GM12878 (cell line): ENCODE data around the gene GFM2. TPM values are rescaled to one million over a fixed set of nuclear protein-coding genes. Genes with fewer than 3 reads are reported as not detected.

Experiments
- ATAC-seq: fragments of 200-7000 bp; cut with Tn5 transposase; 3 replicates; pipeline ENCODE4 v1.9.1; 2020; ENCODE audit warnings: mild to moderate bottlenecking, moderate library complexity
- BruUV-seq: library from RNA; stranded (reverse); fragments of 400-500 nt; replicated peaks from 2 replicates; lab custom pipeline; 2021; lab: Mats Ljungman, UMichigan
- CTCF ChIA-PET: fragments of 300-600 bp; sonication (Branson Sonifier 250); formaldehyde crosslinking; extraction: SDS; loops from one replicate; lab custom pipeline; 2021; ENCODE audit warnings: inconsistent platforms; lab: Yijun Ruan, JAX
- POLR2A ChIA-PET: fragments of 350-600 bp; formaldehyde crosslinking; extraction: SDS; loops from one replicate; lab custom pipeline; 2021; ENCODE audit warnings: inconsistent platforms; lab: Charles Lee
- RAD21 ChIA-PET: fragments of 300-600 bp; sonication (Branson Sonifier 250); formaldehyde crosslinking; loops from one replicate; lab custom pipeline; 2023; ENCODE audit warnings: antibody characterized with exemption; ENCODE audit not compliant: unreplicated experiment; lab: Charles Lee
- SMC1A ChIA-PET: fragments of 300-600 bp; sonication (Branson Sonifier 250); formaldehyde crosslinking; loops from one replicate; lab custom pipeline; 2023; ENCODE audit not compliant: unreplicated experiment, uncharacterized antibody; lab: Charles Lee
- DNase-seq: peaks from one replicate; pipeline ENCODE4 v3.0.0-alpha.2; 2011; ENCODE audit warnings: low read depth, low spot score
- FAIRE-seq: peaks from 3 replicates; lab custom pipeline; 2011; peaks lifted over from hg19 to GRCh38; lab: Jason Lieb, UNC
- H2AFZ ChIP-seq: 2 replicates; pipeline ENCODE4 v1.6.0; 2011; ENCODE audit warnings: low read depth, low read length, control low read depth; ENCODE audit not compliant: control insufficient read depth
- H3K27ac ChIP-seq: 2 replicates; pipeline ENCODE4 v1.5.1; 2011; ENCODE audit warnings: control low read depth; ENCODE audit not compliant: control insufficient read depth, insufficient read depth
- H3K27me3 ChIP-seq, 2 experiments: replicated peaks in 1 of 2; 2 replicates each; pipeline versions ENCODE4 v1.6.0 to v1.6.1; 2011; ENCODE audit warnings: low read length in 1 of 2; ENCODE audit not compliant: control insufficient read depth in 2 of 2, insufficient read depth in 2 of 2
- H3K36me3 ChIP-seq, 2 experiments: 2 replicates each; pipeline ENCODE4 v1.5.1; 2011; ENCODE audit warnings: low read length in 1 of 2; ENCODE audit not compliant: control insufficient read depth in 2 of 2, insufficient read depth in 2 of 2
- H3K4me1 ChIP-seq: 2 replicates; pipeline ENCODE4 v1.6.1; 2011; ENCODE audit warnings: mild to moderate bottlenecking, low read length, moderate library complexity, mixed read lengths; ENCODE audit not compliant: control insufficient read depth, insufficient read depth
- H3K4me2 ChIP-seq: 2 replicates; pipeline ENCODE4 v1.6.0; 2011; ENCODE audit warnings: control low read depth; ENCODE audit not compliant: control insufficient read depth, insufficient read depth
- H3K4me3 ChIP-seq: fragments of 200-600 bp; sonication (generic); 2 replicates; pipeline ENCODE4 v1.5.1; 2016
- H3K79me2 ChIP-seq: 2 replicates; pipeline ENCODE4 v1.6.0; 2011; ENCODE audit warnings: low read length; ENCODE audit not compliant: control insufficient read depth, insufficient read depth
- H3K9ac ChIP-seq: 2 replicates; pipeline ENCODE4 v1.8.0; 2011; ENCODE audit warnings: low read length, control low read depth, mixed read lengths; ENCODE audit not compliant: control insufficient read depth, insufficient read depth
- H3K9me3 ChIP-seq: replicated peaks from 3 replicates; pipeline ENCODE4 v1.5.1; 2011; ENCODE audit warnings: mild to moderate bottlenecking, low read length; ENCODE audit not compliant: control insufficient read depth, insufficient read depth
- H4K20me1 ChIP-seq: 2 replicates; pipeline ENCODE4 v1.6.0; 2011; ENCODE audit not compliant: control insufficient read depth, insufficient read depth
- ATF7 ChIP-seq: fragments of 450-650 bp; IDR thresholded peaks from 2 replicates; pipeline ENCODE4 v1.6.1; 2016; ENCODE audit warnings: low read depth, mild to moderate bottlenecking
- BACH1 ChIP-seq: fragments of 450-650 bp; IDR thresholded peaks from 2 replicates; pipeline ENCODE4 v1.6.1; 2017; ENCODE audit warnings: mild to moderate bottlenecking, borderline replicate concordance
- BCL11A ChIP-seq: IDR thresholded peaks from 2 replicates; pipeline ENCODE4 v1.6.1; 2011; ENCODE audit warnings: low read depth, low read length
- BMI1 ChIP-seq: fragments of 450-650 bp; IDR thresholded peaks from 2 replicates; pipeline ENCODE4 v1.6.1; 2016; ENCODE audit warnings: mild to moderate bottlenecking, moderate library complexity, borderline replicate concordance
- CBFB ChIP-seq: IDR thresholded peaks from 2 replicates; pipeline ENCODE4 v1.6.1; 2016; ENCODE audit warnings: antibody characterized with exemption, low read depth
- CREM ChIP-seq: IDR thresholded peaks from 2 replicates; pipeline ENCODE4 v1.6.1; 2014; ENCODE audit warnings: antibody characterized with exemption, low read depth
- IKZF1 ChIP-seq: fragments of 450-650 bp; conservative IDR thresholded peaks from 2 replicates; pipeline ENCODE4 v1.6.1; 2017; ENCODE audit warnings: antibody characterized with exemption, mild to moderate bottlenecking
- KAT2A ChIP-seq: conservative IDR thresholded peaks from 2 replicates; pipeline ENCODE4 v1.6.1; 2011; ENCODE audit warnings: low read depth, low read length; ENCODE audit not compliant: control insufficient read depth
- MEF2A ChIP-seq: IDR thresholded peaks from 2 replicates; pipeline ENCODE4 v1.6.1; 2011; ENCODE audit warnings: low read depth, mild to moderate bottlenecking, low read length, moderate library complexity; ENCODE audit not compliant: insufficient read depth
- NBN ChIP-seq: fragments of 450-650 bp; IDR thresholded peaks from 2 replicates; pipeline ENCODE4 v1.6.1; 2016
- NFYA ChIP-seq: IDR thresholded peaks from 2 replicates; pipeline ENCODE4 v1.6.1; 2011; ENCODE audit warnings: low read depth, mild to moderate bottlenecking, low read length, improper control_type of control experiment, borderline replicate concordance
- NRF1 ChIP-seq: conservative IDR thresholded peaks from 2 replicates; pipeline ENCODE4 v1.6.1; 2011; ENCODE audit warnings: mild to moderate bottlenecking, low read depth, low read length, improper control_type of control experiment
- SREBF2 ChIP-seq: IDR thresholded peaks from 2 replicates; pipeline ENCODE4 v1.6.1; 2012; ENCODE audit warnings: mild to moderate bottlenecking, low read length
- WRNIP1 ChIP-seq: IDR thresholded peaks from 2 replicates; pipeline ENCODE4 v1.6.1; 2011; ENCODE audit warnings: low read depth, low read length, improper control_type of control experiment, borderline replicate concordance
- YBX1 ChIP-seq: fragments of 450-650 bp; IDR thresholded peaks from 2 replicates; pipeline ENCODE4 v1.6.1; 2016; ENCODE audit warnings: antibody characterized with exemption
- ZNF207 ChIP-seq: fragments of 450-650 bp; IDR thresholded peaks from 2 replicates; pipeline ENCODE4 v1.6.1; 2014; ENCODE audit warnings: antibody characterized with exemption, mild to moderate bottlenecking, borderline replicate concordance
- WGBS: methylation state at CpG from one replicate; pipeline ENCODE4 v1.1.6; 2016; ENCODE audit warnings: low lambda C conversion rate; ENCODE audit not compliant: insufficient replicate concordance, insufficient coverage; ENCODE audit errors: missing lambda C conversion rate; 5-methylcytosine and 5-hydroxymethylcytosine counted together
- in situ Hi-C: fragments of 300-500 bp; cut with MboI; formaldehyde crosslinking; loops from 9 replicates; pipeline ENCODE4 v1.14.3; 2018; ENCODE audit warnings: mixed read lengths
- intact Hi-C: fragments of 100-400 bp; cut with micrococcal nuclease; formaldehyde crosslinking; loops from one replicate; pipeline ENCODE4 v1.14.2; 2022; ENCODE audit not compliant: unreplicated experiment
- polyA plus RNA-seq, 11 experiments: library from polyadenylated mRNA; depleted of rRNA in 4 of 11; unstranded in 6 of 11; stranded (reverse) in 5 of 11; fragments of >200 nt; fragmentation: Nextera tagmentation in 4 of 11; fragmentation: Illumina TruSeq in 1 of 11; extraction: Ambion mirVana in 4 of 11; extraction: Trizol in 1 of 11; gene quantifications; 1 replicate in 1 of 11; 2 replicates in 10 of 11; pipeline versions ENCODE4 v1.2.1 to v1.2.3, GENCODE V29; 2011 to 2016; ENCODE audit warnings: inconsistent platforms in 2 of 11, missing spikeins in 2 of 11, low read depth in 1 of 11
- total RNA-seq, 4 experiments: library from RNA; depleted of rRNA in 3 of 4; stranded (reverse); fragments of >200 nt in 3 of 4; fragmentation: Illumina TruSeq in 1 of 4; extraction: Trizol in 1 of 4; gene quantifications; 2 replicates each; pipeline versions ENCODE4 v1.2.1 to v1.2.3, GENCODE V29; 2013 to 2021
- TF ChIP-seq, protein P1 (sequence below): IDR thresholded peaks from 2 replicates; pipeline ENCODE4 v1.6.1; 2011; ENCODE audit warnings: borderline replicate concordance, low read depth, mild to moderate bottlenecking, moderate library complexity, low read length; ENCODE audit not compliant: insufficient read depth, poor library complexity, severe bottlenecking
- TF ChIP-seq, protein P2 (sequence below): IDR thresholded peaks from 2 replicates; pipeline ENCODE4 v1.6.1; 2011; ENCODE audit warnings: mild to moderate bottlenecking, low read depth, low read length, moderate library complexity; ENCODE audit not compliant: insufficient replicate concordance

GFM2 gene
- total and polyA plus RNA-seq, 10 of the 15 experiments (the other 5 are each of a cell fraction or from before 2014, with no cell fraction given), result 19.9 to 51.3 (median 32.7) TPM

DNA sequence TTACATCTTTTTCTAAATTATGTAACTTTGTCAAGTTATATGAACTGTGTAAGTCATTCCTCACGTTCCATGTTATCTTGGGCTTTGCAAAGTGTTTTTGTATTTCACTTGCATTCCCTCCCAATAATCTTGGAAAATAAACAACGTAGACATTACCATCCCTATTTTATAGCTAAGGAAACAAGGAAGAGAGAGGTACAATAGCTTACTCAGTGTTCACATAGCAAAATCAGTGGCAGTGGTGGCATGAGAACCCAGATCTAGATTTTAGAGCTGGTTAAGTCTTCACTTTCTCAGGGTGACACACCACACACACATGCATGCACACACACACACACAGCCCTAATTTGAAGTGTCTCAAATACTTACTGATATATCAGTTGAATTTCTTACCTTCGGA lies 34.3 kb upstream of the GFM2 start (continued):
- TF ChIP-seq IKZF1 (no peak), MEF2A (no peak), BMI1 (no peak), SREBF2 (no peak), BCL11A (no peak), BACH1 (no peak), ATF7 (no peak), NFYA (no peak), NRF1 (no peak), YBX1 (no peak), CREM (no peak)
- TF ChIP-seq, protein P1, sequence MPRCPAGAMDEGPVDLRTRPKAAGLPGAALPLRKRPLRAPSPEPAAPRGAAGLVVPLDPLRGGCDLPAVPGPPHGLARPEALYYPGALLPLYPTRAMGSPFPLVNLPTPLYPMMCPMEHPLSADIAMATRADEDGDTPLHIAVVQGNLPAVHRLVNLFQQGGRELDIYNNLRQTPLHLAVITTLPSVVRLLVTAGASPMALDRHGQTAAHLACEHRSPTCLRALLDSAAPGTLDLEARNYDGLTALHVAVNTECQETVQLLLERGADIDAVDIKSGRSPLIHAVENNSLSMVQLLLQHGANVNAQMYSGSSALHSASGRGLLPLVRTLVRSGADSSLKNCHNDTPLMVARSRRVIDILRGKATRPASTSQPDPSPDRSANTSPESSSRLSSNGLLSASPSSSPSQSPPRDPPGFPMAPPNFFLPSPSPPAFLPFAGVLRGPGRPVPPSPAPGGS, result no peak

DNA sequence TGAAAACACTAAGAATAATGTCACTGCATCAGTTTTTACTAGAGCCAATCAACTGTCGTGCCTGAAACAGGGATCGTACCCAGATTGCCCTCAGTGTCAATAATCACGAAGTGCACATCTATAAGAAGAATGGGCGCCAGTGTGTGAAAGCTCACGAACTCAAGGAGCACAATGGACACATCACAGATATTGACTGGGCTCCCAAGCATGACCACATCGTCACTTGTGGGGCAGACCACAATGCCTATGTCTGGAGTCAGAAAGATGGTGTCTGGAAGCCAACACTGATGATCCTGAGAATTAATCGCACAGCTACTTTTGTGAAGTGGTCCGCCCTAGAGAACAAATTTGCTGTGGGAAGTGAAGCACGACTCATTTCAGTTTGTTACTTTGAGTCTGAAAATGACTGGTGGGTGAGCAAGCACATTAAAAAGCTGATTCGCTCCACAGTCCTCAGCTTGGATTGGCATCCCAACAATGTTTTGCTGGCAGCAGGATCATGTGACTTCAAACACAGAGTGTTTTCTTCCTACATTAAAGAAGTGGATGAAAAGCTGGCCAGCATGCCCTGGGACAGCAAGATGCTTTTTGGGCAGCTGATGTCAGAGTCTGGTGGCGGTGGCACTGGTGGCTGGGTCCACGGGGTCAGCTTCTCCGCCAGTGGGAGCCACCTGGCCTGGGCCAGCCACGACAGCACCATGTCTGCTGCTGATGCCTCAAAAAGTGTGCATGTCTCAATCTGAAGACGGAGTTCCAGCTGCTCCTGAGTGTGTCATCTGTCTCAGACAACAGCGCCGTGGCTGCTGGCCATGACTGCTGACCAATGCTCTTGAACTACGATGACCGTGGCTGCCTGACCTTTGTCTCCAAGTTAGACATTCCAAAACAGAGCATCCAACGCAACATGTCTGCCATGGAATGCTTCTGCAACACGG lies 32.3 kb upstream of the GFM2 start:
- no peak overlapping the region for H3K27ac ChIP-seq
- H3K4me1 ChIP-seq, result no peaks in the 10 kb centered on the region
- no peaks in the 10 kb centered on the region for H4K20me1 ChIP-seq
- no peak overlapping the region for H3K4me3 ChIP-seq
- H3K27me3 ChIP-seq, result no peaks in the 10 kb centered on the region; a peak in 1 of 4 replicates
- no peak overlapping the region for H3K9ac ChIP-seq
- no peaks in the 10 kb centered on the region for H3K79me2 ChIP-seq
- intact Hi-C loops, result no loop called here
- RAD21 ChIA-PET, result no interaction called here
- H3K36me3 ChIP-seq, result no peaks in the 10 kb centered on the region
- H3K9me3 ChIP-seq, result no peaks in the 10 kb centered on the region
- WGBS, result 46% methylated on average over 21 of the region's 21 CpGs
- in situ Hi-C loops, result no loop called here
- CTCF ChIA-PET, result interaction anchor here (1.2 kb wide), 1 partner anchor 40 kb away, joined by 3 read pairs; no protein-coding TSS in a partner anchor
- no peak overlapping the region for H3K4me2 ChIP-seq
- no peak for DNase-seq
- no peak for ATAC-seq
- POLR2A ChIA-PET, result no interaction called here
- SMC1A ChIA-PET, result no interaction called here
- FAIRE-seq, result no peak
- no TSS peak for BruUV-seq
- no peak overlapping the region for H2AFZ ChIP-seq
- TF ChIP-seq, protein P2, sequence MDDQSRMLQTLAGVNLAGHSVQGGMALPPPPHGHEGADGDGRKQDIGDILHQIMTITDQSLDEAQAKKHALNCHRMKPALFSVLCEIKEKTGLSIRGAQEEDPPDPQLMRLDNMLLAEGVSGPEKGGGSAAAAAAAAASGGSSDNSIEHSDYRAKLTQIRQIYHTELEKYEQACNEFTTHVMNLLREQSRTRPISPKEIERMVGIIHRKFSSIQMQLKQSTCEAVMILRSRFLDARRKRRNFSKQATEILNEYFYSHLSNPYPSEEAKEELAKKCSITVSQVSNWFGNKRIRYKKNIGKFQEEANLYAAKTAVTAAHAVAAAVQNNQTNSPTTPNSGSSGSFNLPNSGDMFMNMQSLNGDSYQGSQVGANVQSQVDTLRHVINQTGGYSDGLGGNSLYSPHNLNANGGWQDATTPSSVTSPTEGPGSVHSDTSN, result no peak
- TF ChIP-seq, protein P1, result no peak
- TF ChIP-seq ZNF207 (no peak), KAT2A (no peak), NBN (no peak), WRNIP1 (no peak), CBFB (no peak)
